Posterior vena cava (tissue), 2 donors: ENCODE measurements around the gene RNF145. TPM values are rescaled to one million over a fixed set of nuclear protein-coding genes. Genes with fewer than 3 reads are reported as not detected.

Experiments used
- DNase-seq: peaks from one replicate; pipeline ENCODE4 v3.0.0-alpha.2; 2020; ENCODE audit warnings: low spot score
- intact Hi-C, 2 donors: fragments of 100-400 bp; cut with DNase I; formaldehyde crosslinking; loops; one replicate each; pipeline versions ENCODE4 v1.14.1 to v1.14.2; 2022 to 2023
- total RNA-seq, 2 donors: library from RNA; stranded (reverse); fragmentation: NEBNext Ultra II Directional; extraction: Animal tissue kit (Norgen Biotek cat#: 25700); gene quantifications; one replicate each; pipeline ENCODE4 v1.2.1, GENCODE V29; 2021
- donor health status: DM: yes; HTN: yes; CAD: no.
- donor health status: DM: yes; HTN: yes; CAD: no.

The RNF145 gene
- total RNA-seq, 2 donors from 2014 or later: 49.2 to 52.1 TPM

DNA sequence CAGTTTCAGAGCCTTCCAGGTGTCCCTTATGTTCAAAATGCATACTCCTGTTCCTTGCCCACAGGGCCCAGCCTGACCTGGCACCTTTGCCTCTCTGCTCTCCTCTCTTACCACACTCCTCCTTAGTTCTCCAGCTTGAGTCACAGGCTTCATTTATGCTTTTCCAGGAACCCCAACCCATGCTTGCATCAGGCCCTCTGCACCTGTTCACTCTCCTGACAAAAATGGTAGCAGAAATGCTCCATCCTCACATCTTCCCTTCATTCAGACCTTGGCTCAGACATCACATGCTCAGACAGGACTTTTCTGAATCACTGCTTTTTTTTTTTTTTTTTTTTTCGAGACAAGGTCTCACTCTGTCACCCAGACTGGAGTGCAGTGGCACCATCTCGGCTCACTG, 15.1 kb upstream of the RNF145 start:
- no peak for DNase-seq
- intact Hi-C loops: no loop called here

- DNase-seq: no peak
- intact Hi-C loops: no loop called here
Observed at GRCh38 chr5:159223469-159223868, 14.1 kb upstream of the RNF145 start.

GRCh38 chr5:159220206-159220605, 10.9 kb upstream of the RNF145 start:
- intact Hi-C loops: no loop called here
- no peak for DNase-seq

- DNase-seq: no peak
- intact Hi-C loops: no loop called here
Observed at GRCh38 chr5:159218595-159219023, 9.3 kb upstream of the RNF145 start.

- no peak for DNase-seq
- intact Hi-C loops: no loop called here
Observed at GRCh38 chr5:159217236-159217635, 7.9 kb upstream of the RNF145 start.

DNA sequence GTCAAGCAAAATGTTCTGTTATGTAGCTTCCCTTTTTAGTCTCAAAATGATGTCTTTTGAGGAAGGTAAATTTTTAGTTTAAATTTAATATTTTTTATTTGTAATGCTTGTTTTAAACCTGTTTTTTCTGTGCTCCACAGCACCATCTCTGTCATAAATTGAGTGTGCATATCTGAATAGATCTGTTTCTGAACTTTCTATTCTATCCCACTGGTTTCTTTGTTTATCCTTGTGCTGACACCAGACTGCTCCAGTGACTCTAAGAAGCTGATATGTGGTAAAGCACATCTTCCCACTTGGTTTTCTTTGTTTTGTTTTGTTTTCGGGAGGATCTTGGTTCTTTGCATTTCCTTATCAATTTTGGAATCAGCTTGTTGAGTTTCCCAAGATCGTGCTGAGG, 7.1 kb upstream of the RNF145 start:
- no peak for DNase-seq
- intact Hi-C loops: no loop called here

DNA sequence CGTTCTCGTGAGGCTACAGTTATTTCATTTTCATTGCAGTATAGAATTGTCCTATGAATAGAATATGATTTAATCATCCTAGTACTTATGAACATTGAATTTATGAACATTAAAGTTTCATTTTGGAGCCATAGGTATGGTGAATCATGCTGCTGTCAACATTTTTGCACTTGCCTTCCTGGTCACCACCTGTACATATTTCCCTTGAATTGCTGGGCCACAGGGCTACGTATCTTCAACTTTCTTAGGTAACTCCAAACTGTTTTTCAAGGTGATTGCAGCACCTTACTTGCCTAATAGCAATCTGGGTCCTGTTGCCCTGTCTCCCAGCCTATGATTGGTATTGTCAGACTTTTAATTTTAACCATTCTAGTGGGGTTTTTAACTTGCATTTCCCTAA, 6.5 kb upstream of the RNF145 start:
- DNase-seq: no peak
- intact Hi-C loops: no loop called here

- intact Hi-C loops: no loop called here
Observed at GRCh38 chr5:159214486-159215271, 5.3 kb upstream of the RNF145 start.

DNA sequence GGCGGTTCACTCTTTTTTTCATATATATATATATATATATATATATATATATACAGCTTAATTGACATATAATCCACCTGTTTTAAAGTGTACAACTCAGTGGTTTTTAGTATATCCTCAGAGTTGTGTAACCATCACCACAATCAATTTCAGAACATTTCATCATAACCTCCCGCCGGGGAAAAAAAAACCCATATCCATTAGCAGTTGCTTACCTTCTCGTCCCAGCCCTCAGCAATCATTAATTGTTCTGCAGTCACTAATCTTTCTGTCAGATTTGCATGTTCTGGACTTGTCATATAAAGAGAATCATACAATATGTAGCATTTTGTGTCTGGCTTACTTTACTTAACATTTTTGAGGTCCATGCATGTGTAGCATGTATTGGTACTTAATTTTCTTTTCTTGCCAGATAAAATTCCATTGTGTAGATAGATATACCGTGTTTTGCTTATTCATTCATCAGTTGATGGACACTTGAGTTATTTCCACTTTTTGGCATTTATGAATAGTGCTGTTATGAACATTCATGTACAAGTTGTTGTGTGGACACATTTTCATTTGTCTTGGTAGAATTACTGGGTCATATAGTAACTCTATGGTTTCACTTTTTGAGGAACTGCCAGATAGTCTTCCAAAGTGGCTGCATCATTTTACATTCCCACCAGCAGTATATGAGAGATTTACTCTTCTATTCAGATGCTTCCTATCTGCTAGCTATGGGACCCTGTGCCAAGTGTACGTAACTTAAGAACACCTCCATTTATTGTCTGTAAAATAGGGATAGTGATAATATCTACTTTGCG, 3.5 kb upstream of the RNF145 start:
- DNase-seq: no peak
- intact Hi-C loops: no loop called here

More at GRCh38 chr5:159214486-159215271, 5.3 kb upstream of the RNF145 start:
- DNase-seq: no peak

- intact Hi-C loops: no loop called here
- DNase-seq: no peak
Observed at GRCh38 chr5:159211729-159212174, 2.4 kb upstream of the RNF145 start.

- intact Hi-C loops: no loop called here
Observed at GRCh38 chr5:159210846-159211245, 1.5 kb upstream of the RNF145 start.

GRCh38 chr5:159210210-159210661, 883 bp upstream of the RNF145 start:
- intact Hi-C loops: no loop called here

More at GRCh38 chr5:159210846-159211245, 1.5 kb upstream of the RNF145 start:
- no peak for DNase-seq

GRCh38 chr5:159208514-159209437, 577 bp downstream of the RNF145 start:
- intact Hi-C loops: loop anchor here in 1 of 2 donors (10.0 kb wide), 1 partner anchor 54 kb away; no protein-coding TSS in a partner anchor
- DNase-seq: peak; percentile 86

More at GRCh38 chr5:159210210-159210661, 883 bp upstream of the RNF145 start:
- no peak for DNase-seq

DNA sequence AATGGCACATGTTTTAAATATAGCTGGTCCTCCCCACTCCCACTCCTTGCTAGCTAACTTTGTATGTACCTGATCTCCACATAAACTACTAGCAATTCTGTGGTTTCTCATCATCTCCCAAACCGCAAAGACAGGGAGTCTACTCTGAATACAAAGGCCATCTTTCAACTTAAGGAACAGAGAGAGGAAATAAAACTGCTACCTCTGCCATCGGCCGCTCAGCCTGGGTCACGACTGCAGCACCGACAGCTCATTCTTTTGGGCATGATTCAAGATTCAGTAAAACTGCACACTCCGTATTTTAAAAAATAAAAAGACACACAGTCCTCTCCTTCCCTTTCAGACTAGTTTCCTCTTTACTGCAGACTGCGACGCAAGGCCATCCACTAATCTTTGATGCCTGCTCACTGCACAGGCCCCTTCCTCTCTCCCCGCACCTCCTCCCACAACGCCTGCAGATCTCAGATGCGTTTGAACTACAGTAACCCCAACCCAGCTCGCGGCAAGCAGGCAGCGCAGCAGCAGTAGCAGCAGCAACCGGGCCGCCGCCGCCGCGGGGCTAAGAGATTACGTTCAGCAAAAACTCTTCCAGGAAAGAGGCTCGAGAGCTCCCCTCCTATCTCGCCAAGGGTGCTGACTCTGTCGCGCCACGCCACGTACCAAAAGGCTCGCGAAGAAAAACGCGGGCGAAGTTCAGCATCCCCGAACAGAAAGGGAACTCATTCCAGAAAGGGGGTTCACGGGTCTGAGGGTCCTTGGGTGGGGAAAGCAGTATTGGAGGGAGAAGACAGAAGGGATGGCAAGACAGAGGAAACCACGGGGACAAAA, 1.5 kb downstream of the RNF145 start:
- intact Hi-C loops: loop anchor here in 1 of 2 donors (10.0 kb wide), 1 partner anchor 53 kb away; no protein-coding TSS in a partner anchor

GRCh38 chr5:159207222-159207685, 2.1 kb downstream of the RNF145 start:
- intact Hi-C loops: loop anchor here in 1 of 2 donors (10.0 kb wide), 1 partner anchor 52 kb away; no protein-coding TSS in a partner anchor
- DNase-seq: no peak

More for the DNA sequence above, 1.5 kb downstream of the RNF145 start:
- peak; percentile 92 for DNase-seq

DNA sequence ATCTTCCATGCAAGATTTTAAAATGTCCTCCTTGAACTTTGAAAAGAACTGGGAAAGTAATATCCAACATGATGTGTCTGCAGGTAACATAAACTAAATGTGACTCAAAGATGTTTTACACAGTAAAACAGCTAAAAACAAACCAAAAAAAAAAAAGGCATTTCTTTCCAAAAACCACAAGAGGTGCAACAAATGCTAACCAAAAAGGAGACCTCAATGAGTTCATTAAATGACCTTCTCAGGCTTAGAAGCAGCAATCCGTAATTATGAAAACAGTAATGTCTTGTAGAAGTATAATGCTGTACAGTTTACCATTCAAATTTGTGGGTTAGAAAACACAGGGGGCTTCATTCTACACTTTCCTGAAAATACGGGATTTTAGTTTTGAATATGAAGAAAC, 2.5 kb downstream of the RNF145 start:
- DNase-seq: no peak
- intact Hi-C loops: loop anchor here in 1 of 2 donors (10.0 kb wide), 1 partner anchor 52 kb away; no protein-coding TSS in a partner anchor

DNA sequence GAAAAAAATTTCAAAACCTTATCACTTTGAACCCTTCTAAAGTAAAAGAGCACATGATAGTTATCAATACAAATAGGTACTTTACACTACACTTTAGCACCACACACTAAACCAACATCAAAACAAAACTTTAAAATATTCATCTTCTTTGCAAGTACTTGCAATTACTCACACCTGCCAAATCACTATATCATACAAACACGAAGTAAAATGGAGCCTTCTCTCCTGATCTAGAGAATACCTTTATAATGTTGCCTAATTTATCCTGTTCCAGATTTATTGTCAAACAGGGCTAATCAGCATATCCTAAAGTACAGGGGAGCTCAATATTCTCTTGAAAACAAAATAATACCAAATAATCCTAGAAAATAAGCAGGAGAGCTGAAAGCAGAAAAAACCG, 3.0 kb downstream of the RNF145 start:
- intact Hi-C loops: loop anchor here in 1 of 2 donors (10.0 kb wide), 1 partner anchor 52 kb away; no protein-coding TSS in a partner anchor
- no peak for DNase-seq

GRCh38 chr5:159203351-159203750, 6.0 kb downstream of the RNF145 start:
- intact Hi-C loops: loop anchor here in 1 of 2 donors (10.0 kb wide), 1 partner anchor 49 kb away; no protein-coding TSS in a partner anchor
- no peak for DNase-seq
